Neuronal stem cell (in vitro differentiated cells): ENCODE results near the gene IFT57. TPM values are rescaled to one million over a fixed set of nuclear protein-coding genes. Genes with fewer than 3 reads are reported as not detected.
A peak's percentile ranks its signal among the peaks of the same experiment; 100 is the strongest.
"Not testable (repeated sequence)": the region's sequence is repeated elsewhere in the genome, so short reads cannot be mapped to it uniquely, and the experiment has no call there.

ENCODE experiments used
- DNase-seq: peaks from one replicate; pipeline ENCODE4 v3.0.0-alpha.2; 2013; ENCODE audit warnings: low spot score
- H2AFZ ChIP-seq: one replicate; pipeline ENCODE4 v1.6.1; 2013; ENCODE audit warnings: mild to moderate bottlenecking, low read length, inconsistent platforms
- H2AK5ac ChIP-seq: 2 replicates; pipeline ENCODE4 v1.6.1; 2013; ENCODE audit warnings: low read depth, mild to moderate bottlenecking, inconsistent platforms, low read length, moderate library complexity, mixed read lengths
- H2BK120ac ChIP-seq: 2 replicates; pipeline ENCODE4 v1.6.1; 2013; ENCODE audit warnings: low read depth, mild to moderate bottlenecking, inconsistent platforms, low read length, moderate library complexity, mixed read lengths
- H2BK12ac ChIP-seq: one replicate; pipeline ENCODE4 v1.6.1; 2013; ENCODE audit warnings: low read length, inconsistent platforms
- H2BK15ac ChIP-seq: 2 replicates; pipeline ENCODE4 v1.6.1; 2013; ENCODE audit warnings: mild to moderate bottlenecking, low read length, inconsistent platforms, mixed read lengths
- H2BK5ac ChIP-seq: one replicate; pipeline ENCODE4 v1.6.1; 2013; ENCODE audit warnings: inconsistent platforms, mild to moderate bottlenecking, low read length, moderate library complexity
- H3K14ac ChIP-seq: one replicate; pipeline ENCODE4 v1.6.1; 2013; ENCODE audit warnings: low read length, inconsistent platforms
- H3K18ac ChIP-seq: 2 replicates; pipeline ENCODE4 v1.6.1; 2013; ENCODE audit warnings: low read length, inconsistent platforms
- H3K23ac ChIP-seq: 2 replicates; pipeline ENCODE4 v1.6.1; 2013; ENCODE audit warnings: low read depth, mild to moderate bottlenecking, mixed read lengths, low read length, inconsistent platforms; ENCODE audit not compliant: poor library complexity
- H3K27ac ChIP-seq: replicated peaks from 3 replicates; pipeline ENCODE4 v1.5.1; 2013; ENCODE audit warnings: low read length, inconsistent platforms
- H3K27me3 ChIP-seq, 3 experiments: 2 replicates each; pipeline ENCODE4 v1.6.1; 2013; ENCODE audit warnings: low read length in 3 of 3, mild to moderate bottlenecking in 2 of 3, inconsistent platforms in 1 of 3, low read depth in 1 of 3, mixed read lengths in 1 of 3, moderate library complexity in 1 of 3; ENCODE audit not compliant: control insufficient read depth in 3 of 3, insufficient read depth in 3 of 3
- H3K36me3 ChIP-seq, 2 donors: replicated peaks in 1 of 2; 2 replicates each; pipeline ENCODE4 v1.6.1; 2013; ENCODE audit warnings: low read length in 2 of 2; ENCODE audit not compliant: control insufficient read depth in 2 of 2, insufficient read depth in 2 of 2
- H3K4ac ChIP-seq: 2 replicates; pipeline ENCODE4 v1.6.1; 2013; ENCODE audit warnings: inconsistent platforms, mild to moderate bottlenecking, low read length, moderate library complexity
- H3K4me1 ChIP-seq, 2 donors: 1 replicate in 1 of 2; 2 replicates in 1 of 2; pipeline ENCODE4 v1.6.1; 2013; ENCODE audit warnings: low read length in 2 of 2, low read depth in 1 of 2; ENCODE audit not compliant: control insufficient read depth in 2 of 2, insufficient read depth in 1 of 2
- H3K4me2 ChIP-seq: one replicate; pipeline ENCODE4 v1.6.1; 2013; ENCODE audit warnings: mild to moderate bottlenecking, low read length, inconsistent platforms; ENCODE audit not compliant: insufficient read depth, poor library complexity, severe bottlenecking
- H3K4me3 ChIP-seq, 2 donors: 2 replicates each; pipeline ENCODE4 v1.5.1; 2013; ENCODE audit warnings: low read length in 2 of 2, mild to moderate bottlenecking in 2 of 2, inconsistent platforms in 1 of 2, moderate library complexity in 1 of 2
- H3K79me1 ChIP-seq: one replicate; pipeline ENCODE4 v1.6.1; 2013; ENCODE audit warnings: low read depth, mild to moderate bottlenecking, inconsistent platforms, low read length, moderate library complexity
- H3K9ac ChIP-seq: one replicate; pipeline ENCODE4 v1.6.1; 2013; ENCODE audit warnings: mild to moderate bottlenecking, low read depth, low read length, inconsistent platforms; ENCODE audit not compliant: poor library complexity
- H3K9me3 ChIP-seq, 2 donors: replicated peaks in 1 of 2; 2 replicates each; pipeline versions ENCODE3 to v1.6.1; 2013; ENCODE audit warnings: low read length in 2 of 2, mild to moderate bottlenecking in 2 of 2, inconsistent platforms in 1 of 2, low read depth in 1 of 2, mixed read lengths in 1 of 2, moderate library complexity in 1 of 2; ENCODE audit not compliant: control insufficient read depth in 2 of 2, insufficient read depth in 1 of 2
- H4K8ac ChIP-seq: one replicate; pipeline ENCODE4 v1.6.1; 2013; ENCODE audit warnings: low read depth, mild to moderate bottlenecking, inconsistent platforms, low read length, moderate library complexity
- H4K91ac ChIP-seq: one replicate; pipeline ENCODE4 v1.6.1; 2013; ENCODE audit warnings: low read length, low read depth, mild to moderate bottlenecking, inconsistent platforms; ENCODE audit not compliant: poor library complexity
- WGBS, 2 donors: extraction: QIAGEN DNeasy Blood & Tissue Kit; methylation state at CpG; one replicate each; pipeline ENCODE4 v1.1.7; 2013; ENCODE audit warnings: missing lambda C conversion rate in 2 of 2, mixed read lengths in 1 of 2; ENCODE audit not compliant: insufficient read length in 2 of 2, insufficient replicate concordance in 1 of 2; ENCODE audit errors: extremely low coverage in 2 of 2; 5-methylcytosine and 5-hydroxymethylcytosine counted together
- polyA plus RNA-seq, 2 experiments: library from polyadenylated mRNA; stranded (reverse); fragments of 200-250 nt; gene quantifications; one replicate each; pipeline ENCODE4 v1.2.3, GENCODE V29; 2013

IFT57 gene
- polyA plus RNA-seq (2013, experiment 1 of 2), result 49.5 TPM
- polyA plus RNA-seq (2013, experiment 2 of 2), result 52.3 TPM

- H4K8ac ChIP-seq, result no peak within 1 kb of the TSS
- H3K4me3 ChIP-seq, result peak within 1 kb of the TSS; percentile 81 to 92
- H2BK120ac ChIP-seq, result no peak within 1 kb of the TSS
- H3K9me3 ChIP-seq, result no peaks in the 10 kb centered on the region
- H3K27me3 ChIP-seq, result no peaks in the 10 kb centered on the region
- H3K36me3 ChIP-seq, result peaks cover 0 to 12% of the 10 kb centered on the region in 2 donors
- H4K91ac ChIP-seq, result no peak within 1 kb of the TSS
- H2BK12ac ChIP-seq, result no peak within 1 kb of the TSS
- H3K18ac ChIP-seq, result peak within 1 kb of the TSS; percentile 95
- peak within 1 kb of the TSS; percentile 94 for H2BK5ac ChIP-seq
- DNase-seq, result peak; percentile 97
- H2AFZ ChIP-seq, result peak within 1 kb of the TSS; percentile 96
- no peak within 1 kb of the TSS for H3K23ac ChIP-seq
- peak within 1 kb of the TSS; percentile 79 for H3K9ac ChIP-seq
- peaks cover 9 to 13% of the 10 kb centered on the region in 2 donors for H3K4me1 ChIP-seq
- peak within 1 kb of the TSS; percentile 61 for H3K4me2 ChIP-seq
- H3K27ac ChIP-seq, result peak within 1 kb of the TSS; percentile 77
- H2AK5ac ChIP-seq, result no peak within 1 kb of the TSS
- H2BK15ac ChIP-seq, result peak within 1 kb of the TSS; percentile 82
- peaks cover 2% of the 10 kb centered on the region for H3K79me1 ChIP-seq
- no CpG with 5 or more reads among the region's 57 CpGs for WGBS, 2 donors
- no peak within 1 kb of the TSS for H3K4ac ChIP-seq
- H3K14ac ChIP-seq, result peak within 1 kb of the TSS; percentile 78
Observed at GRCh38 chr3:108221911-108222852, at the start of gene IFT57. TSS of gene IFT57 (minus strand) at chr3:108222424. CDS start at chr3:108222322, 102 bp downstream.

- WGBS, 2 donors, result no CpG with 5 or more reads among the region's 2 CpGs
- Histone ChIP-seq H3K9ac (no peak overlapping the region), H2AFZ (no peak overlapping the region), H3K4me2 (no peak overlapping the region), H3K4me3 (no peak overlapping the region), H4K8ac (no peak overlapping the region), H2BK12ac (no peak overlapping the region), H2BK5ac (no peak overlapping the region), H3K36me3 (no peaks in the 10 kb centered on the region), H3K27me3 (peaks cover 0 to 5% (median 0%) of the 10 kb centered on the region in 3 experiments), H3K79me1 (no peaks in the 10 kb centered on the region), H3K18ac (no peak overlapping the region), H2BK15ac (no peak overlapping the region), H3K14ac (no peak overlapping the region), H3K27ac (no peak overlapping the region), H3K23ac (no peak overlapping the region), H2AK5ac (no peak overlapping the region), H2BK120ac (no peak overlapping the region), H4K91ac (no peak overlapping the region), H3K4ac (no peak overlapping the region), H3K9me3 (no peaks in the 10 kb centered on the region), H3K4me1 (no peaks in the 10 kb centered on the region)
- no peak for DNase-seq
Observed at GRCh38 chr3:108271626-108272025, 49.4 kb upstream of the IFT57 start.

- H3K9ac ChIP-seq, H3K9me3 ChIP-seq, H2BK15ac ChIP-seq, H3K18ac ChIP-seq, H4K8ac ChIP-seq, H3K4me2 ChIP-seq, H2BK120ac ChIP-seq, H2AK5ac ChIP-seq, H3K14ac ChIP-seq, H2BK5ac ChIP-seq, H3K27ac ChIP-seq, H3K4ac ChIP-seq, H3K27me3 ChIP-seq, H3K4me1 ChIP-seq, H3K4me3 ChIP-seq, H3K79me1 ChIP-seq, H4K91ac ChIP-seq, H3K36me3 ChIP-seq, H3K23ac ChIP-seq, DNase-seq, H2AFZ ChIP-seq, H2BK12ac ChIP-seq: not testable (repeated sequence)
- no CpG with 5 or more reads among the region's 3 CpGs for WGBS, 2 donors
Observed at GRCh38 chr3:108268235-108268634, 46.0 kb upstream of the IFT57 start.

- H3K27ac ChIP-seq, H3K9ac ChIP-seq, H3K36me3 ChIP-seq, H3K4me3 ChIP-seq, H2BK5ac ChIP-seq, H2AFZ ChIP-seq, H3K4me1 ChIP-seq, H3K4ac ChIP-seq, H2BK120ac ChIP-seq, H2BK12ac ChIP-seq, H2BK15ac ChIP-seq, H3K18ac ChIP-seq, H4K8ac ChIP-seq, H2AK5ac ChIP-seq, DNase-seq, H3K9me3 ChIP-seq, H3K79me1 ChIP-seq, H3K14ac ChIP-seq, H3K23ac ChIP-seq, H4K91ac ChIP-seq, H3K4me2 ChIP-seq, H3K27me3 ChIP-seq: not testable (repeated sequence)
- WGBS, 2 donors, result no CpG with 5 or more reads among the region's 5 CpGs
Observed at GRCh38 chr3:108264534-108265298, 42.5 kb upstream of the IFT57 start.
